D721Med (cell line): ENCODE data around the gene RTL3.

ENCODE experiments used
- DNase-seq: peaks from one replicate; pipeline ENCODE4 v3.0.0; 2011; ENCODE audit warnings: low spot score; ENCODE audit not compliant: insufficient read length
- FAIRE-seq: peaks from 2 replicates; lab custom pipeline; 2011; peaks lifted over from hg19 to GRCh38; lab: Jason Lieb, UNC
- CTCF ChIP-seq: IDR thresholded peaks from 2 replicates; pipeline ENCODE4 v1.5.1; 2012; ENCODE audit warnings: mild to moderate bottlenecking, control low read depth; ENCODE audit not compliant: insufficient read depth; ENCODE audit errors: missing control alignments

RTL3 gene

GRCh38 chrX:78658845-78659744, at the start of gene RTL3:
TSS of gene RTL3 (minus strand) at chrX:78659328. CDS start at chrX:78658420, 908 bp downstream.
- no peak for TF ChIP-seq CTCF
- DNase-seq = no peak
- no peak for FAIRE-seq

GRCh38 chrX:78708816-78709215, 49.7 kb upstream of the RTL3 start:
- TF ChIP-seq CTCF = no peak
- FAIRE-seq (no peak), DNase-seq (no peak)

- DNase-seq (no peak), FAIRE-seq (no peak)
- no peak for TF ChIP-seq CTCF
Observed at GRCh38 chrX:78708262-78708661, 49.1 kb upstream of the RTL3 start.

GRCh38 chrX:78706071-78706470, 46.9 kb upstream of the RTL3 start:
- no peak for FAIRE-seq
- TF ChIP-seq CTCF = no peak
- no peak for DNase-seq

GRCh38 chrX:78693536-78693935, 34.4 kb upstream of the RTL3 start:
- no peak for FAIRE-seq

GRCh38 chrX:78693012-78693411, 33.9 kb upstream of the RTL3 start:
- DNase-seq (no peak), FAIRE-seq (no peak)
- no peak for TF ChIP-seq CTCF

More at GRCh38 chrX:78693536-78693935, 34.4 kb upstream of the RTL3 start:
- DNase-seq = no peak
- no peak for TF ChIP-seq CTCF

GRCh38 chrX:78687586-78687985, 28.5 kb upstream of the RTL3 start:
- no peak for TF ChIP-seq CTCF
- DNase-seq (no peak), FAIRE-seq (no peak)
